ENCODE data around the gene U2AF1L4. TPM values are rescaled to one million over a fixed set of nuclear protein-coding genes. Genes with fewer than 3 reads are reported as not detected.

U2AF1L4 gene
- total and polyA plus RNA-seq, 2 experiments from 2014 or later: 27.4 to 60.7 TPM

GRCh38 chr19:35743640-35744429, 1.4 kb downstream of the U2AF1L4 start:
- 96% methylated on average over 19 of the region's 19 CpGs for WGBS (ENCODE audit: low lambda C conversion rate, missing lambda C conversion rate)

GRCh38 chr19:35742121-35742724, 3.0 kb downstream of the U2AF1L4 start, which contains the start of gene IGFLR1:
TSS of gene IGFLR1 (minus strand) at chr19:35742452. CDS start at chr19:35741180, 1,272 bp downstream.
- peak within 1 kb of the TSS; percentile 92 for H3K4me2 ChIP-seq

More at GRCh38 chr19:35743640-35744429, 1.4 kb downstream of the U2AF1L4 start:
- H4K20me1 ChIP-seq (ENCODE audit: insufficient read depth, poor library complexity, severe bottlenecking): no peaks in the 10 kb centered on the region
- H3K4me3 ChIP-seq: no peak overlapping the region
- H3K4me1 ChIP-seq (ENCODE audit: insufficient read depth): peaks cover 9% of the 10 kb centered on the region
- no peak overlapping the region for H3K27ac ChIP-seq
- peak overlapping the region; percentile 77 for H3K4me2 ChIP-seq
- no peak for TF ChIP-seq EZH2 (IDR thresholded peaks at IDR 0.05; ENCODE audit: borderline replicate concordance)
- TF ChIP-seq CTCF (IDR thresholded peaks at IDR 0.05; ENCODE audit: poor library complexity): no peak
- no peak for TF ChIP-seq EZH2phosphoT487 (IDR thresholded peaks at IDR 0.05; ENCODE audit: low read depth, severe bottlenecking, unreplicated experiment)
- H3K9me3 ChIP-seq (ENCODE audit: low read depth): no peaks in the 10 kb centered on the region
- H3K36me3 ChIP-seq (replicated peaks; ENCODE audit: insufficient read depth, low read depth): no peaks in the 10 kb centered on the region
- DNase-seq (ENCODE audit: low spot score): no peak
- H3K79me2 ChIP-seq: peaks cover 23% of the 10 kb centered on the region
- H2AFZ ChIP-seq: no peak overlapping the region
- no peaks in the 10 kb centered on the region for H3K9me2 ChIP-seq (replicated peaks; ENCODE audit: insufficient read depth)
- H3K27me3 ChIP-seq: no peaks in the 10 kb centered on the region

GRCh38 chr19:35741203-35741515, 4.1 kb downstream of the U2AF1L4 start:
- H3K4me2 ChIP-seq: peak overlapping the region; percentile 92
- H3K79me2 ChIP-seq: peaks cover 5% of the 10 kb centered on the region
- peak overlapping the region; percentile 62 for H2AFZ ChIP-seq
- no peak for TF ChIP-seq EZH2phosphoT487 (IDR thresholded peaks at IDR 0.05; ENCODE audit: low read depth, severe bottlenecking, unreplicated experiment)
- 2% methylated on average over 12 of the region's 12 CpGs for WGBS (ENCODE audit: low lambda C conversion rate, missing lambda C conversion rate)
- H3K27me3 ChIP-seq: no peaks in the 10 kb centered on the region
- DNase-seq (ENCODE audit: low spot score): no peak
- no peaks in the 10 kb centered on the region for H3K9me3 ChIP-seq (ENCODE audit: low read depth)
- H3K4me3 ChIP-seq: peak overlapping the region; percentile 28
- no peaks in the 10 kb centered on the region for H3K9me2 ChIP-seq (replicated peaks; ENCODE audit: insufficient read depth)
- no peaks in the 10 kb centered on the region for H3K36me3 ChIP-seq (replicated peaks; ENCODE audit: insufficient read depth, low read depth)
- H3K4me1 ChIP-seq (ENCODE audit: insufficient read depth): peaks cover 6% of the 10 kb centered on the region
- no peaks in the 10 kb centered on the region for H4K20me1 ChIP-seq (ENCODE audit: insufficient read depth, poor library complexity, severe bottlenecking)
- peak overlapping the region; percentile 41 for H3K27ac ChIP-seq

More at GRCh38 chr19:35742121-35742724, 3.0 kb downstream of the U2AF1L4 start, which contains the start of gene IGFLR1:
- Histone ChIP-seq H3K27me3 (no peaks in the 10 kb centered on the region), H3K9me3 (ENCODE audit: low read depth) (no peaks in the 10 kb centered on the region), H3K79me2 (peaks cover 15% of the 10 kb centered on the region), H3K4me3 (no peak within 1 kb of the TSS), H2AFZ (no peak within 1 kb of the TSS), H3K4me1 (ENCODE audit: insufficient read depth) (peaks cover 9% of the 10 kb centered on the region), H3K36me3 (replicated peaks; ENCODE audit: insufficient read depth, low read depth) (no peaks in the 10 kb centered on the region), H3K27ac (peak within 1 kb of the TSS; percentile 41), H3K9me2 (replicated peaks; ENCODE audit: insufficient read depth) (no peaks in the 10 kb centered on the region), H4K20me1 (ENCODE audit: insufficient read depth, poor library complexity, severe bottlenecking) (no peaks in the 10 kb centered on the region)
- no peak for DNase-seq (ENCODE audit: low spot score)
- WGBS (ENCODE audit: low lambda C conversion rate, missing lambda C conversion rate): 95% methylated on average over 9 of the region's 9 CpGs
- TF ChIP-seq CTCF (IDR thresholded peaks at IDR 0.05; ENCODE audit: poor library complexity) (no peak), EZH2phosphoT487 (IDR thresholded peaks at IDR 0.05; ENCODE audit: low read depth, severe bottlenecking, unreplicated experiment) (no peak), EZH2 (IDR thresholded peaks at IDR 0.05; ENCODE audit: borderline replicate concordance) (no peak)

Data from hepatocyte (in vitro differentiated cells).